ENCODE data around the gene PITX2. TPM values are rescaled to one million over a fixed set of nuclear protein-coding genes. Genes with fewer than 3 reads are reported as not detected.

Gene PITX2
- total RNA-seq, 1 experiment from 2014 or later = 24.9 TPM

DNA sequence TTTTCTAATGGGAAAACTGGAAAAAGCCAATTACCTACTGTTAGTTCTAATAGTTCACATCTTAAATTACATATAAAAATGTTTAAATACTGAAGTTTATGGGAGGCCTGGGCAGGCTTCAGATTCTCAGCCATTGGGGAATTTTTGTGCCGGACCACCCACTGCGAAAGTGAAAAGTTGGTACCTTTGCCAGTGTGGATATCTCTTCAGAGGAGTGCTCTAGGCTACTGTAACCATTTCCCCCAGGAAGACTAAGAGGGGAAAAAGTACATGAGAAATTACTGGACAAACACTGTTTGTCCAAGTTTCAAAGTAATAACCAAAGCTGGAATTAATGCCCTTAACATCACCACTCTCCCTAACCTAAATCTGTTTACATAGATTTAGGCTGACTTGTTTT lies 20.8 kb downstream of the PITX2 start:
- Mint-ChIP-seq H3K4me1 (no peaks in the 10 kb centered on the region), H3K27me3 (ENCODE audit: low read depth) (0 out of 2 replicates have a peak, but pooled peaks cover 4% of the 10 kb centered on the region), H3K4me3 (no peak overlapping the region), H3K9me3 (peaks cover 16% of the 10 kb centered on the region), H3K36me3 (peaks cover 12% of the 10 kb centered on the region), H3K27ac (no peak overlapping the region)
- no peak for TF ChIP-seq ZNF121 (CRISPR knock-in tag; IDR thresholded peaks at IDR 0.05)
- TF ChIP-seq MAX (CRISPR knock-in tag; IDR thresholded peaks at IDR 0.05) = no peak
- TF ChIP-seq FOXK1 (CRISPR knock-in tag; IDR thresholded peaks at IDR 0.05) = no peak
- TF ChIP-seq E2F4 (CRISPR knock-in tag; IDR thresholded peaks at IDR 0.05; ENCODE audit: borderline replicate concordance, low read depth) = no peak
- no peak for TF ChIP-seq NR1H2 (CRISPR knock-in tag; IDR thresholded peaks at IDR 0.05)
- no peak for TF ChIP-seq NFATC4 (CRISPR knock-in tag; IDR thresholded peaks at IDR 0.05)
- TF ChIP-seq, protein P1, sequence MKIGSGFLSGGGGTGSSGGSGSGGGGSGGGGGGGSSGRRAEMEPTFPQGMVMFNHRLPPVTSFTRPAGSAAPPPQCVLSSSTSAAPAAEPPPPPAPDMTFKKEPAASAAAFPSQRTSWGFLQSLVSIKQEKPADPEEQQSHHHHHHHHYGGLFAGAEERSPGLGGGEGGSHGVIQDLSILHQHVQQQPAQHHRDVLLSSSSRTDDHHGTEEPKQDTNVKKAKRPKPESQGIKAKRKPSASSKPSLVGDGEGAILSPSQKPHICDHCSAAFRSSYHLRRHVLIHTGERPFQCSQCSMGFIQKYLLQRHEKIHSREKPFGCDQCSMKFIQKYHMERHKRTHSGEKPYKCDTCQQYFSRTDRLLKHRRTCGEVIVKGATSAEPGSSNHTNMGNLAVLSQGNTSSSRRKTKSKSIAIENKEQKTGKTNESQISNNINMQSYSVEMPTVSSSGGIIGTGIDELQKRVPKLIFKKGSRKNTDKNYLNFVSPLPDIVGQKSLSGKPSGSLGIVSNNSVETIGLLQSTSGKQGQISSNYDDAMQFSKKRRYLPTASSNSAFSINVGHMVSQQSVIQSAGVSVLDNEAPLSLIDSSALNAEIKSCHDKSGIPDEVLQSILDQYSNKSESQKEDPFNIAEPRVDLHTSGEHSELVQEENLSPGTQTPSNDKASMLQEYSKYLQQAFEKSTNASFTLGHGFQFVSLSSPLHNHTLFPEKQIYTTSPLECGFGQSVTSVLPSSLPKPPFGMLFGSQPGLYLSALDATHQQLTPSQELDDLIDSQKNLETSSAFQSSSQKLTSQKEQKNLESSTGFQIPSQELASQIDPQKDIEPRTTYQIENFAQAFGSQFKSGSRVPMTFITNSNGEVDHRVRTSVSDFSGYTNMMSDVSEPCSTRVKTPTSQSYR (CRISPR knock-in tag; IDR thresholded peaks at IDR 0.05) = no peak
- TF ChIP-seq, protein P2, sequence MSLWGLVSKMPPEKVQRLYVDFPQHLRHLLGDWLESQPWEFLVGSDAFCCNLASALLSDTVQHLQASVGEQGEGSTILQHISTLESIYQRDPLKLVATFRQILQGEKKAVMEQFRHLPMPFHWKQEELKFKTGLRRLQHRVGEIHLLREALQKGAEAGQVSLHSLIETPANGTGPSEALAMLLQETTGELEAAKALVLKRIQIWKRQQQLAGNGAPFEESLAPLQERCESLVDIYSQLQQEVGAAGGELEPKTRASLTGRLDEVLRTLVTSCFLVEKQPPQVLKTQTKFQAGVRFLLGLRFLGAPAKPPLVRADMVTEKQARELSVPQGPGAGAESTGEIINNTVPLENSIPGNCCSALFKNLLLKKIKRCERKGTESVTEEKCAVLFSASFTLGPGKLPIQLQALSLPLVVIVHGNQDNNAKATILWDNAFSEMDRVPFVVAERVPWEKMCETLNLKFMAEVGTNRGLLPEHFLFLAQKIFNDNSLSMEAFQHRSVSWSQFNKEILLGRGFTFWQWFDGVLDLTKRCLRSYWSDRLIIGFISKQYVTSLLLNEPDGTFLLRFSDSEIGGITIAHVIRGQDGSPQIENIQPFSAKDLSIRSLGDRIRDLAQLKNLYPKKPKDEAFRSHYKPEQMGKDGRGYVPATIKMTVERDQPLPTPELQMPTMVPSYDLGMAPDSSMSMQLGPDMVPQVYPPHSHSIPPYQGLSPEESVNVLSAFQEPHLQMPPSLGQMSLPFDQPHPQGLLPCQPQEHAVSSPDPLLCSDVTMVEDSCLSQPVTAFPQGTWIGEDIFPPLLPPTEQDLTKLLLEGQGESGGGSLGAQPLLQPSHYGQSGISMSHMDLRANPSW (CRISPR knock-in tag; conservative IDR thresholded peaks at IDR 0.05; ENCODE audit: low read depth) = no peak
- TF ChIP-seq ATF1 (CRISPR knock-in tag; IDR thresholded peaks at IDR 0.05) = no peak
- no peak for TF ChIP-seq ZNF317 (CRISPR knock-in tag; IDR thresholded peaks at IDR 0.05; ENCODE audit: borderline replicate concordance, low read depth)
- TF ChIP-seq ATF6 (CRISPR knock-in tag; IDR thresholded peaks at IDR 0.05) = no peak
- no peak for TF ChIP-seq FOXJ3 (CRISPR knock-in tag; IDR thresholded peaks at IDR 0.05; ENCODE audit: borderline replicate concordance)
- TF ChIP-seq KAT7 (CRISPR knock-in tag; IDR thresholded peaks at IDR 0.05; ENCODE audit: borderline replicate concordance) = no peak
- TF ChIP-seq USF1 (CRISPR knock-in tag; IDR thresholded peaks at IDR 0.05) = no peak
- no peak for TF ChIP-seq AFF4 (CRISPR knock-in tag; IDR thresholded peaks at IDR 0.05; ENCODE audit: borderline replicate concordance)
- ChIA-PET POLR2A (no interaction called here), CTCF (no interaction called here)
- no peak for DNase-seq (ENCODE audit: low spot score)
- no peak for ATAC-seq
